Muscle layer of colon (tissue), 2 donors: ENCODE measurements around the gene PRKAG2.

Experiments
- H3K27ac ChIP-seq: one replicate; pipeline ENCODE4 v1.7.0; 2013; ENCODE audit warnings: low read depth, mild to moderate bottlenecking, low read length, moderate library complexity
- H3K27me3 ChIP-seq, 2 donors: one replicate each; pipeline ENCODE4 v1.7.0; 2013; ENCODE audit warnings: low read length in 2 of 2, mild to moderate bottlenecking in 2 of 2; ENCODE audit not compliant: insufficient read depth in 2 of 2, control insufficient read depth in 1 of 2
- H3K36me3 ChIP-seq: one replicate; pipeline ENCODE4 v1.7.0; 2013; ENCODE audit warnings: mild to moderate bottlenecking, low read length; ENCODE audit not compliant: insufficient read depth
- H3K4me1 ChIP-seq: one replicate; pipeline ENCODE4 v1.7.0; 2013; ENCODE audit warnings: mild to moderate bottlenecking, low read length; ENCODE audit not compliant: insufficient read depth
- H3K4me3 ChIP-seq, 2 donors: one replicate each; pipeline ENCODE4 v1.7.0; 2013; ENCODE audit warnings: low read length in 2 of 2, low read depth in 1 of 2, mild to moderate bottlenecking in 1 of 2, moderate library complexity in 1 of 2
- H3K9ac ChIP-seq: one replicate; pipeline ENCODE4 v1.7.0; 2013; ENCODE audit warnings: low read length
- H3K9me3 ChIP-seq: one replicate; pipeline ENCODE4 v1.7.0; 2013; ENCODE audit warnings: mild to moderate bottlenecking, low read length
- donor health status: abdominal sarcoma.
- donor health status: Adenocarcinoma of cecum.

Gene PRKAG2

DNA sequence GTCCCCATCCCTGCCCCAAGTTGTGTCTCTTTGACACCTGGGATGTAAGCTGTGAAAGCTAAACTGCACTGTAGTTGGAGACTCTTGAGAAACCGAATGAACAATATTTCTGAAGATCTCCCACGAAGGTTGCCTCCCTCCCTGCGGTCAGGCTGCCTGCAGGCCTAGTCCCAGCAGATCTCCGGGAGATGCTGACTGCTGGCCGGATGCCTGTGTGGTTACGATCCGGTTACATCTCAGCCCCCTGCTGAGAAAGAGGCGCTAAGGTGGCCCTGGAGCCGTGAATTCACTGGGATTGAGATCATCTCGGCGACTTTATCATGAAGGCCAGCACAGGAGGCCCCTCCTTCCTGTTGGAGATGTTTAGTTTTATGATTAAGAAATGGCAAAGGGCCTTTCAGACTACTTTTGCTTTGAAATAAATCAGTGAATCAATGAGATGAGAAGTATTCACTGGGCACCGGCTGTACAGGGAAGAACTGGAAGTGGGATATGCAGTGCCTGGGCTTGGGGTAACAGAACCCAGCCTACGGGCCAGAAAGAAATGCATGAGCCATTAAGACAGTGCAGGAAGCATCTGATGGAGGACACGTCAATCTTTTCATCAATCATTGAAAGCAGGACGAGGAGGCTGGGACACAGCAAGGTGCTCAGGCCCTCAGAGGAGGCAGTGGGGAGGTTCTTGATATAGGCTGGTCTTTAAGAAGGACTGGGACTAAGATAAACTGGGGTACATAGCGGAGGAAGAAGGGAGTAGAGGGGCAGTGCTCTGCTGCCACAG, 177.6 kb downstream of the PRKAG2 start:
- no peak overlapping the region for H3K4me3 ChIP-seq
- no peaks in the 10 kb centered on the region for H3K9me3 ChIP-seq
- no peaks in the 10 kb centered on the region for H3K36me3 ChIP-seq
- H3K4me1 ChIP-seq: peaks cover 17% of the 10 kb centered on the region
- H3K9ac ChIP-seq: no peak overlapping the region
- no peak overlapping the region for H3K27ac ChIP-seq
- no peaks in the 10 kb centered on the region for H3K27me3 ChIP-seq

- Histone ChIP-seq H3K27ac (no peak overlapping the region), H3K27me3 (no peaks in the 10 kb centered on the region), H3K4me3 (no peak overlapping the region), H3K4me1 (peaks cover 19% of the 10 kb centered on the region), H3K9me3 (no peaks in the 10 kb centered on the region), H3K9ac (no peak overlapping the region), H3K36me3 (no peaks in the 10 kb centered on the region)
Observed at GRCh38 chr7:151697942-151698341, 179.0 kb downstream of the PRKAG2 start.

DNA sequence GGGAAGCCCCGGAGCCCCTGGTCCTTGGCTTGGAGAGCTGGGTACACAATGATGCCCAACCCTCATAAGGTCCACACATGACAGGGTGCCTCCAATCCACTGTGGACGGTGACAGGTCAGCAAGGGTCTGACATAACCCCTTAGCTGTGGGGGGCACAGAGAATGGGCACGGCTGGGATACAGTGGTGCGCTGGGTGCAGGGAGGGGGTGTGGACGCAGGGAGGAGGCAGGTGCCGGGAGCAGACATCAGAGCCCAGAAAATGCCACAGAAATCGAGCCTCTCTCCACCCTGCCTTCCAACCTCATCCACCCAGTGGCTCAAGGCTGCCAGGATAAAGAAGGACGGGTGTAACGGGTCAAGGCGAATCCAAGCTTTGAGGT, 179.4 kb downstream of the PRKAG2 start:
- Histone ChIP-seq H3K27me3 (no peaks in the 10 kb centered on the region), H3K36me3 (no peaks in the 10 kb centered on the region), H3K4me3 (no peak overlapping the region), H3K9ac (no peak overlapping the region), H3K9me3 (no peaks in the 10 kb centered on the region), H3K27ac (no peak overlapping the region), H3K4me1 (peaks cover 19% of the 10 kb centered on the region)

DNA sequence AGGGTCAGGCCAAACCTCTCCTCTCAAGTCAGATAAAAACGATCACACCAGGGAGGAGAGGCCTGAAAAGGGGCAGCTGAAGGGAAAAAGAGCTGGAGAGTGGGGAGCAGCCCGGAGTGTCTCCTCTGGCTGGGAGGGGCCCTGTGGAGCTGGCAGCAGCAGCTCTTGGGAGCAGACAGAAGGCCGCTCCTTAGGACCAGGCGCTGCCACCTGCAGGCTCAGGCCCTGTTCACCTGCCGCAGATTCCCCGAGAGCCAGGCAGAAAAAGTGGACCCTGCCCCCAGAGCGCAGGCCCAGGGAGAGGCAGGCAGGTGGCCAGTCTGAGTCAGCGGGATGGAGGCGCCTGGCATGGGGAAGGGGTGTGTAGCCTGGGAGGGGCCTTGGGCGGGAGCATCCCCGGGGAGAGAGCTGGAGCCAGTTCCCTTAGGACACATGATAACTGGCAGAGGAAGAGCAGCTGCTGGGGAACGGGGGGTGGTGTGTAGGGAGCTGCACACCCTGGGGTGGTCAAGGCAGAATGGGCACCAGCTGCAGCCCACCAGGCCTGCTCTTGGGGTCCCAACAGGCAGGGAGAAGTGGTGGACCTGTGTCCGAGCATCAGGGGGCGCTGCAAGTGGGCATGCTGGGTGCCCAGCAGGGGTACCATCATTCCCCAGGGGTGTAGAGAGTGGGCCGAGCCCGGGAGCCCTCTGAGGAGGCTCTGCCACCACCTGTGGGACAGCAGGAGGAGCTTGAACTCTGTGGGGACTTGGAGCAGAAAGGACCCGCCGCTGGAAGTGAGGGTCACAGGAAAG, 180.0 kb downstream of the PRKAG2 start:
- Histone ChIP-seq H3K27me3 (no peaks in the 10 kb centered on the region), H3K9ac (no peak overlapping the region), H3K4me3 (no peak overlapping the region), H3K9me3 (no peaks in the 10 kb centered on the region), H3K4me1 (peaks cover 19% of the 10 kb centered on the region), H3K36me3 (no peaks in the 10 kb centered on the region), H3K27ac (no peak overlapping the region)

GRCh38 chr7:151695951-151696541, 180.9 kb downstream of the PRKAG2 start:
- Histone ChIP-seq H3K27me3 (no peaks in the 10 kb centered on the region), H3K4me3 (no peak overlapping the region), H3K9ac (no peak overlapping the region), H3K4me1 (peaks cover 19% of the 10 kb centered on the region), H3K9me3 (no peaks in the 10 kb centered on the region), H3K27ac (no peak overlapping the region), H3K36me3 (no peaks in the 10 kb centered on the region)

GRCh38 chr7:151694828-151695580, 181.9 kb downstream of the PRKAG2 start:
- Histone ChIP-seq H3K9ac (no peak overlapping the region), H3K36me3 (no peaks in the 10 kb centered on the region), H3K4me3 (no peak overlapping the region), H3K9me3 (no peaks in the 10 kb centered on the region), H3K4me1 (peaks cover 19% of the 10 kb centered on the region), H3K27me3 (no peaks in the 10 kb centered on the region), H3K27ac (no peak overlapping the region)

DNA sequence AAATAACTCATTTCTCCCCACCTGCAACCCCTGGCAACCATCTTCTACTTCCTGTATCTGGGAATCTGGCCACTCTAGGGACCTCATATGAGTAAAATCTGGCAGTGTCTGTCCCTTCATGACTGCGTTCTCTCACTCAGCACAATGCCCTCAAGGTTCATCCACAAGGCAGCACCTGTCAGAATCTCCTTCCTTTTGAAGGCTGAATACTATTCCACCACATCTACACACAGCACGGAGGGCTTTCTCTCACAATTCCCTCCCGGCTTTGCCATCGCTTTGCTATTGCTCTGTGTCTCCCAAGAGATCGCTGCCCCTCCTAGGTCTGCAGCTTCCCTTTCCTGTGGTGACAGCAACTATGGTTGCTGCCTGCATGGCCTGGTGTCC, 182.5 kb downstream of the PRKAG2 start:
- H3K9me3 ChIP-seq: no peaks in the 10 kb centered on the region
- H3K4me3 ChIP-seq: no peak overlapping the region
- no peaks in the 10 kb centered on the region for H3K36me3 ChIP-seq
- peaks cover 19% of the 10 kb centered on the region for H3K4me1 ChIP-seq
- no peaks in the 10 kb centered on the region for H3K27me3 ChIP-seq
- no peak overlapping the region for H3K27ac ChIP-seq
- H3K9ac ChIP-seq: no peak overlapping the region

GRCh38 chr7:151693140-151693539, 183.8 kb downstream of the PRKAG2 start:
- H3K9ac ChIP-seq: no peak overlapping the region
- H3K4me1 ChIP-seq: peaks cover 19% of the 10 kb centered on the region
- no peak overlapping the region for H3K4me3 ChIP-seq
- no peaks in the 10 kb centered on the region for H3K9me3 ChIP-seq
- no peak overlapping the region for H3K27ac ChIP-seq
- H3K36me3 ChIP-seq: no peaks in the 10 kb centered on the region
- no peaks in the 10 kb centered on the region for H3K27me3 ChIP-seq

GRCh38 chr7:151692721-151693120, 184.2 kb downstream of the PRKAG2 start:
- Histone ChIP-seq H3K4me3 (no peak overlapping the region), H3K27me3 (no peaks in the 10 kb centered on the region), H3K4me1 (peaks cover 19% of the 10 kb centered on the region), H3K9me3 (no peaks in the 10 kb centered on the region), H3K27ac (no peak overlapping the region), H3K36me3 (no peaks in the 10 kb centered on the region), H3K9ac (no peak overlapping the region)

DNA sequence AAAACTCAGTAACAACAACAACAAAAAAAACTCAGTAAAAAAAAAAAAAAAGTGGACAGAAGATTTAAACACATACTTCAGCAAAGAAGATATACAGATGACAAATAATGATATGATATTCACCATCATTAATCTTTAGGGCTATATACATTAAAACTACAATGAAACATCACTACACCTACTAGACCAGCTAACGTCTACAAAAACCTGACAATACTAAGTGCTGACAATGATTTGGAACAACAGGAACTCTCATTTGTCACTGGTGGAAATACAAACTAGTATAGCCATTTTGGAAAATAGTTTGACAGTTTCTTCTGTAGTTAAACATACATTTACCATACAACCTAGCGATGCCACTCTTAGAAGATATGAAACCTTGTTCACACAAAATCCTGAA, 185.5 kb downstream of the PRKAG2 start:
- Histone ChIP-seq H3K27me3 (no peaks in the 10 kb centered on the region), H3K4me3 (no peak overlapping the region), H3K4me1 (peaks cover 28% of the 10 kb centered on the region), H3K9me3 (no peaks in the 10 kb centered on the region), H3K27ac (no peak overlapping the region), H3K9ac (no peak overlapping the region), H3K36me3 (no peaks in the 10 kb centered on the region)

- Histone ChIP-seq H3K9ac (no peak overlapping the region), H3K9me3 (no peaks in the 10 kb centered on the region), H3K4me3 (no peak overlapping the region), H3K27me3 (no peaks in the 10 kb centered on the region), H3K4me1 (peaks cover 24% of the 10 kb centered on the region), H3K27ac (no peak overlapping the region), H3K36me3 (no peaks in the 10 kb centered on the region)
Observed at GRCh38 chr7:151690606-151691005, 186.3 kb downstream of the PRKAG2 start.
